NCI-H510A (cell line): Measurements from ENCODE around the gene CPD.
"Not testable (repeated sequence)": the region's sequence is repeated elsewhere in the genome, so short reads cannot be mapped to it uniquely, and the experiment has no call there.

Source experiments
- DNase-seq: peaks from one replicate; lab custom pipeline; 2025; lab: John Stamatoyannopoulos, UW

CPD gene

GRCh38 chr17:30378825-30379302 is at the start of gene CPD:
CPD (plus strand) TSS chr17:30378927; CDS start chr17:30378981, 54 bp downstream.
- DNase-seq, result peak; percentile 88

GRCh38 chr17:30332057-30332542 is 46.6 kb upstream of the CPD start:
- no peak for DNase-seq

- DNase-seq, result no peak
Observed at GRCh38 chr17:30333503-30334360, 45.0 kb upstream of the CPD start, which contains the start of gene TMIGD1. TMIGD1 (minus strand) TSS chr17:30334057; CDS start chr17:30332133, 1,924 bp downstream.

- no peak for DNase-seq
Observed at GRCh38 chr17:30334421-30334820, 44.3 kb upstream of the CPD start.

GRCh38 chr17:30336369-30337171 is 42.2 kb upstream of the CPD start:
- no peak for DNase-seq

- no peak for DNase-seq
Observed at GRCh38 chr17:30337393-30337999, 41.2 kb upstream of the CPD start.

- DNase-seq, result no peak
Observed at GRCh38 chr17:30339086-30339485, 39.6 kb upstream of the CPD start.

- no peak for DNase-seq
Observed at GRCh38 chr17:30340801-30341356, 37.8 kb upstream of the CPD start.

GRCh38 chr17:30341703-30342249 is 37.0 kb upstream of the CPD start:
- no peak for DNase-seq

GRCh38 chr17:30343244-30343643 is 35.5 kb upstream of the CPD start:
- DNase-seq, result not testable (repeated sequence)

GRCh38 chr17:30343796-30344195 is 34.9 kb upstream of the CPD start:
- DNase-seq, result no peak

GRCh38 chr17:30344283-30345088 is 34.2 kb upstream of the CPD start:
- peak; percentile 84 for DNase-seq

GRCh38 chr17:30345089-30345433 is 33.7 kb upstream of the CPD start:
- DNase-seq, result no peak

GRCh38 chr17:30345527-30346075 is 33.1 kb upstream of the CPD start:
- no peak for DNase-seq

- DNase-seq, result no peak
Observed at GRCh38 chr17:30346221-30346795, 32.4 kb upstream of the CPD start.

- no peak for DNase-seq
Observed at GRCh38 chr17:30347488-30347887, 31.2 kb upstream of the CPD start.

- DNase-seq, result no peak
Observed at GRCh38 chr17:30349252-30349651, 29.5 kb upstream of the CPD start.

GRCh38 chr17:30351263-30351662 is 27.5 kb upstream of the CPD start:
- DNase-seq, result not testable (repeated sequence)

GRCh38 chr17:30351735-30352134 is 27.0 kb upstream of the CPD start:
- DNase-seq, result no peak

GRCh38 chr17:30352240-30352814 is 26.4 kb upstream of the CPD start:
- no peak for DNase-seq
